B cell (primary cell): ENCODE results near the gene ROM1. TPM values are rescaled to one million over a fixed set of nuclear protein-coding genes. Genes with fewer than 3 reads are reported as not detected.

Experiments
- ATAC-seq: fragments of 200-7000 bp; cut with Tn5 transposase; one replicate; pipeline ENCODE4 v1.10.0; 2021; ENCODE audit warnings: low read depth, mild to moderate bottlenecking, moderate number of reproducible peaks, moderate library complexity
- CTCF ChIA-PET: fragments of 350-600 bp; sonication (Branson Sonifier 250); formaldehyde crosslinking; loops from one replicate; lab custom pipeline; 2021; ENCODE audit warnings: antibody characterized with exemption, inconsistent platforms; lab: Charles Lee
- POLR2A ChIA-PET: fragments of 350-600 bp; sonication (Branson Sonifier 250); formaldehyde crosslinking; loops from one replicate; lab custom pipeline; 2021; ENCODE audit warnings: antibody characterized with exemption; lab: Charles Lee
- DNase-seq: peaks from one replicate; pipeline ENCODE4 v3.0.0; 2013
- H2AFZ ChIP-seq: 2 replicates; pipeline ENCODE4 v1.6.1; 2012; ENCODE audit warnings: mild to moderate bottlenecking, low read depth, low read length; ENCODE audit not compliant: insufficient read depth, poor library complexity, severe bottlenecking
- H3K27ac ChIP-seq, 2 donors: 1 replicate in 1 of 2; 2 replicates in 1 of 2; pipeline ENCODE4 v1.5.1; 2012 to 2013; ENCODE audit warnings: low read length in 2 of 2, mild to moderate bottlenecking in 2 of 2, moderate library complexity in 1 of 2
- H3K27me3 ChIP-seq, 4 experiments: fragments of 200-600 bp in 1 of 4; sonication (generic) in 1 of 4; replicated peaks in 1 of 4; 1 replicate in 2 of 4; 2 replicates in 2 of 4; pipeline versions ENCODE4 v1.6.1 to v1.7.0; 2013 to 2016; ENCODE audit warnings: low read length in 3 of 4, mild to moderate bottlenecking in 2 of 4, mixed read lengths in 1 of 4, moderate library complexity in 1 of 4; ENCODE audit not compliant: insufficient read depth in 4 of 4, control insufficient read depth in 3 of 4; ENCODE audit errors: control extremely low read depth in 1 of 4
- H3K36me3 ChIP-seq, 2 experiments: replicated peaks in 1 of 2; 1 replicate in 1 of 2; 2 replicates in 1 of 2; pipeline versions ENCODE4 v1.6.1 to v1.7.1; 2013; ENCODE audit warnings: low read length in 1 of 2; ENCODE audit not compliant: insufficient read depth in 2 of 2, control insufficient read depth in 1 of 2; ENCODE audit errors: control extremely low read depth in 1 of 2, extremely low read depth in 1 of 2
- H3K4me1 ChIP-seq, 2 donors: fragments of 200-600 bp in 1 of 2; sonication (generic) in 1 of 2; 1 replicate in 1 of 2; 2 replicates in 1 of 2; pipeline versions ENCODE4 v1.5.1 to v1.6.1; 2013 to 2017; ENCODE audit warnings: low read length in 2 of 2; ENCODE audit not compliant: control insufficient read depth in 2 of 2, insufficient read depth in 2 of 2
- H3K4me2 ChIP-seq: replicated peaks from 2 replicates; pipeline ENCODE3; 2012; ENCODE audit warnings: mild to moderate bottlenecking, low read depth, low read length; ENCODE audit not compliant: poor library complexity, severe bottlenecking
- H3K4me3 ChIP-seq, 5 experiments: fragments of 200-600 bp in 1 of 5; sonication (generic) in 1 of 5; 1 replicate in 3 of 5; 2 replicates in 2 of 5; pipeline versions ENCODE4 v1.5.1 to v1.7.0; 2011 to 2016; ENCODE audit warnings: low read length in 4 of 5, mild to moderate bottlenecking in 4 of 5, low read depth in 2 of 5, control low read depth in 1 of 5, moderate library complexity in 1 of 5; ENCODE audit not compliant: insufficient read depth in 1 of 5; ENCODE audit errors: control extremely low read depth in 1 of 5, extremely low read depth in 1 of 5
- H3K79me2 ChIP-seq: fragments of 200-600 bp; sonication (generic); one replicate; pipeline ENCODE4 v1.6.0; 2016; ENCODE audit warnings: low read length; ENCODE audit not compliant: control insufficient read depth, insufficient read depth
- H3K9ac ChIP-seq: fragments of 200-600 bp; sonication (generic); 2 replicates; pipeline ENCODE4 v1.6.1; 2017; ENCODE audit warnings: mild to moderate bottlenecking, low read length, moderate library complexity
- H3K9me3 ChIP-seq, 3 donors: one replicate each; pipeline versions ENCODE4 v1.6.1 to v1.7.1; 2013; ENCODE audit warnings: low read length in 2 of 3; ENCODE audit not compliant: control insufficient read depth in 2 of 3, insufficient read depth in 1 of 3; ENCODE audit errors: control extremely low read depth in 1 of 3
- H4K20me1 ChIP-seq: 2 replicates; pipeline ENCODE4 v1.6.0; 2012; ENCODE audit warnings: mild to moderate bottlenecking, low read length; ENCODE audit not compliant: insufficient read depth, control insufficient read depth, poor library complexity, severe bottlenecking
- H3K27ac Mint-ChIP-seq: one replicate; pipeline ENCODE4 v1.8.0; 2021; ENCODE audit warnings: mixed read lengths
- H3K27me3 Mint-ChIP-seq: one replicate; pipeline ENCODE4 v1.8.0; 2021; ENCODE audit warnings: mixed read lengths
- H3K4me1 Mint-ChIP-seq: one replicate; pipeline ENCODE4 v1.8.0; 2021; ENCODE audit warnings: mixed read lengths
- H3K4me3 Mint-ChIP-seq: one replicate; pipeline ENCODE4 v1.8.0; 2021; ENCODE audit warnings: mixed read lengths
- H3K9me3 Mint-ChIP-seq: one replicate; pipeline ENCODE4 v1.8.0; 2022; ENCODE audit warnings: mixed read lengths; ENCODE audit not compliant: insufficient read depth
- EZH2 ChIP-seq: IDR thresholded peaks from 2 replicates; pipeline ENCODE4 v1.6.1; 2012; ENCODE audit warnings: borderline replicate concordance, low read depth, mild to moderate bottlenecking, moderate library complexity, low read length; ENCODE audit not compliant: insufficient read depth, poor library complexity, severe bottlenecking
- WGBS: methylation state at CpG from one replicate; pipeline ENCODE4 v1.1.5; 2013; ENCODE audit warnings: missing lambda C conversion rate; ENCODE audit not compliant: insufficient coverage; 5-methylcytosine and 5-hydroxymethylcytosine counted together
- intact Hi-C: fragments of 100-400 bp; cut with micrococcal nuclease; formaldehyde crosslinking; loops from one replicate; pipeline ENCODE4 v1.10.0; 2022
- polyA plus RNA-seq: library from polyadenylated mRNA; depleted of rRNA; stranded (reverse); fragments of >200 nt; gene quantifications from 2 replicates; pipeline ENCODE4 v1.2.3, GENCODE V29; 2012
- total RNA-seq, 2 donors: library from RNA; stranded (reverse); fragments of 120-200 nt in 1 of 2; gene quantifications; 1 replicate in 1 of 2; 2 replicates in 1 of 2; pipeline versions ENCODE4 v1.2.3 to v1.2.4, GENCODE V29; 2013 to 2022
- TF ChIP-seq, protein P1 (sequence below): fragments of 200-600 bp; IDR thresholded peaks from one replicate; pipeline ENCODE4 v1.8.0; 2022; ENCODE audit warnings: antibody characterized with exemption, mild to moderate bottlenecking

Gene ROM1
- total and polyA plus RNA-seq, 2 donors (not counting 1 experiment from before 2014, with no cell fraction given) = 1.3 to 2.0 TPM

DNA sequence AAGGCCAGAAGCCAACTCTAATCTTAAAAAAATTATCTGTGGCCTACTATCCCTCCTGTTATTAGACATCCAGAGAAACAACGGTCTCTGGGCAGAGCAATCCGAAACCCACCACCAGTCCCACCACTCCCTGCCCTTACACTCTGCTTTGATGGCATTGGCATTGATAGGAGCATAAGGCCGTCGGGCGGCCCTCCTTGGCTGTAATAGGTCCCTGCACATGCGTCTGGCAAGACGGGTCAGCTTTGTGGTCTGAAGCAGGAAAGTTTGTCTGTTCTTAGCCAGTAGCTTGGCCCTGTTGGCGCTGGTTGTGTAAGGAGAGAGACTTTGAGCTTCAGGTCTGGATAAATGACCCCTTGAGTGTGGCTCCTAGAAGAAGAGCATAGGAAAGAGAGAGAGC is 17.9 kb upstream of the ROM1 start:
- 96% methylated on average over 4 of the region's 8 CpGs for WGBS
- peaks cover 57% of the 10 kb centered on the region for H3K4me1 Mint-ChIP-seq
- ATAC-seq (no peak), DNase-seq (no peak)
- Histone ChIP-seq H2AFZ (no peak overlapping the region), H3K4me1 (peaks cover 37 to 49% of the 10 kb centered on the region in 2 donors), H3K27me3 (no peaks in the 10 kb centered on the region), H3K9me3 (peaks cover 0 to 3% (median 0%) of the 10 kb centered on the region in 3 donors), H3K79me2 (peaks cover 17% of the 10 kb centered on the region), H3K4me3 (no peak overlapping the region), H4K20me1 (no peaks in the 10 kb centered on the region), H3K27ac (no peak overlapping the region), H3K36me3 (peaks cover 4 to 50% of the 10 kb centered on the region in 2 experiments), H3K9ac (no peak overlapping the region), H3K4me2 (no peak overlapping the region)
- POLR2A ChIA-PET = no interaction called here
- no peaks in the 10 kb centered on the region for H3K27me3 Mint-ChIP-seq
- H3K9me3 Mint-ChIP-seq = no peaks in the 10 kb centered on the region
- CTCF ChIA-PET = interaction anchor here (1.0 to 5.1 kb wide), 6 partner anchors 14 to 101 kb away, joined by 3 to 41 read pairs (median 4); partner anchors contain the start of gene EML3
- no peak for TF ChIP-seq EZH2
- TF ChIP-seq, protein P1, sequence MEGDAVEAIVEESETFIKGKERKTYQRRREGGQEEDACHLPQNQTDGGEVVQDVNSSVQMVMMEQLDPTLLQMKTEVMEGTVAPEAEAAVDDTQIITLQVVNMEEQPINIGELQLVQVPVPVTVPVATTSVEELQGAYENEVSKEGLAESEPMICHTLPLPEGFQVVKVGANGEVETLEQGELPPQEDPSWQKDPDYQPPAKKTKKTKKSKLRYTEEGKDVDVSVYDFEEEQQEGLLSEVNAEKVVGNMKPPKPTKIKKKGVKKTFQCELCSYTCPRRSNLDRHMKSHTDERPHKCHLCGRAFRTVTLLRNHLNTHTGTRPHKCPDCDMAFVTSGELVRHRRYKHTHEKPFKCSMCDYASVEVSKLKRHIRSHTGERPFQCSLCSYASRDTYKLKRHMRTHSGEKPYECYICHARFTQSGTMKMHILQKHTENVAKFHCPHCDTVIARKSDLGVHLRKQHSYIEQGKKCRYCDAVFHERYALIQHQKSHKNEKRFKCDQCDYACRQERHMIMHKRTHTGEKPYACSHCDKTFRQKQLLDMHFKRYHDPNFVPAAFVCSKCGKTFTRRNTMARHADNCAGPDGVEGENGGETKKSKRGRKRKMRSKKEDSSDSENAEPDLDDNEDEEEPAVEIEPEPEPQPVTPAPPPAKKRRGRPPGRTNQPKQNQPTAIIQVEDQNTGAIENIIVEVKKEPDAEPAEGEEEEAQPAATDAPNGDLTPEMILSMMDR = no peak
- intact Hi-C loops = no loop called here
- peak overlapping the region; percentile 50 for H3K27ac Mint-ChIP-seq
- no peak overlapping the region for H3K4me3 Mint-ChIP-seq

DNA sequence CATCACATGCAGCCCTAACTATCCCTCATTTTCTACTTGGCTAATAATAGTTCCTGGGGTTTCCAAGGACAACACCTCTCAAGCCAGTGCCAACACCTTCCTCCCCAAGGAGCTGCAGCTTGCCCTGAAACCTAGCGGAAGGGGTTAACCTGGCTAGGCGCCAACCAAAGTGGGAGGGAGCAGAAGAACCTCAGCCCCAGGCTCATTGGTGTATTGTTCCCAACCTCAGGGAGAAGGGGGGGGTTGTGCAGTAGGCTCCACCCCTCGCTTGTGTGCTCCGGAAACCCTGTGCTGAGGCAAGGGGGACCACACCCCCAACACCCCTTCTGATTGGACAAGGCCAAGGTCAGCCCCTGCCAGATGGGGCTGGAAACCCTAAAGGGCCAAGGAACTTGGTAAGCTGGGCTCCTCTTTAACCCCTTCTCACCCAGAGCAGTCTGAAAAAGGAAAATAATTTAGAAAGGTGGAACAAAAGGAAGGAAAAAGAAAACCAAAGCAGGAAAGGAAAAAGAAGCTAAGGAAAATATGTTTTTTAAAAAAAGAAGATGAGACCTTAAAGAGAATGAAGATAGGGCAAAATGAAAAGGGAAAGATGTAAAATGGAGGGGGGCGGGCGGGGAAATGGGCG is 13.9 kb upstream of the ROM1 start:
- Histone ChIP-seq H3K27ac (peak overlapping the region; percentile 64 to 90), H3K4me2 (peak overlapping the region; percentile 94), H3K79me2 (peaks cover 21% of the 10 kb centered on the region), H3K27me3 (no peaks in the 10 kb centered on the region), H3K4me1 (peaks cover 24 to 40% of the 10 kb centered on the region in 2 donors), H3K4me3 (peak overlapping the region in 4 of 5 experiments; percentile 3 to 88 (median 84)), H3K9ac (peak overlapping the region; percentile 95), H3K36me3 (peaks cover 4 to 52% of the 10 kb centered on the region in 2 experiments), H4K20me1 (peaks cover 7% of the 10 kb centered on the region), H3K9me3 (peaks cover 0 to 3% (median 0%) of the 10 kb centered on the region in 3 donors), H2AFZ (no peak overlapping the region)
- Mint-ChIP-seq H3K27me3 (no peaks in the 10 kb centered on the region), H3K4me1 (peaks cover 48% of the 10 kb centered on the region), H3K4me3 (peak overlapping the region; percentile 97), H3K27ac (peak overlapping the region; percentile 96), H3K9me3 (no peaks in the 10 kb centered on the region)
- ChIA-PET CTCF (interaction anchor here (0.9 to 2.1 kb wide), 6 partner anchors 13 to 204 kb away, joined by 3 to 5 read pairs (median 3); partner anchors contain the start of genes B3GAT3, EML3 and UQCC3), POLR2A (interaction anchor here (0.6 to 1.7 kb wide), 9 partner anchors 8 to 257 kb away, joined by 3 to 10 read pairs (median 3); partner anchors contain the start of genes C11orf98, CSKMT and TUT1)
- peak; percentile 92 for DNase-seq
- no peak for TF ChIP-seq EZH2
- TF ChIP-seq, protein P1 = no peak
- peak; percentile 55 for ATAC-seq
- 0% methylated on average over 1 of the region's 7 CpGs for WGBS
- intact Hi-C loops = loop anchor here (1.0 kb wide), 1 partner anchor 8 kb away; the partner anchor contains the start of gene TUT1
